ENCODE results near the gene KIZ. TPM values are rescaled to one million over a fixed set of nuclear protein-coding genes. Genes with fewer than 3 reads are reported as not detected.

The KIZ gene
- total RNA-seq, 1 donor from 2014 or later: 15.0 TPM

- Mint-ChIP-seq H3K27me3 (ENCODE audit: low read depth) (peaks cover 100% of the 10 kb centered on the region), H3K4me3 (peak overlapping the region; percentile 85), H3K9me3 (no peaks in the 10 kb centered on the region), H3K36me3 (ENCODE audit: low read depth) (no peaks in the 10 kb centered on the region), H3K4me1 (peaks cover 32% of the 10 kb centered on the region), H3K27ac (ENCODE audit: unreplicated experiment) (no peak overlapping the region)
- no peak for DNase-seq (ENCODE audit: low read depth, low spot score)
- TF ChIP-seq, protein P1, sequence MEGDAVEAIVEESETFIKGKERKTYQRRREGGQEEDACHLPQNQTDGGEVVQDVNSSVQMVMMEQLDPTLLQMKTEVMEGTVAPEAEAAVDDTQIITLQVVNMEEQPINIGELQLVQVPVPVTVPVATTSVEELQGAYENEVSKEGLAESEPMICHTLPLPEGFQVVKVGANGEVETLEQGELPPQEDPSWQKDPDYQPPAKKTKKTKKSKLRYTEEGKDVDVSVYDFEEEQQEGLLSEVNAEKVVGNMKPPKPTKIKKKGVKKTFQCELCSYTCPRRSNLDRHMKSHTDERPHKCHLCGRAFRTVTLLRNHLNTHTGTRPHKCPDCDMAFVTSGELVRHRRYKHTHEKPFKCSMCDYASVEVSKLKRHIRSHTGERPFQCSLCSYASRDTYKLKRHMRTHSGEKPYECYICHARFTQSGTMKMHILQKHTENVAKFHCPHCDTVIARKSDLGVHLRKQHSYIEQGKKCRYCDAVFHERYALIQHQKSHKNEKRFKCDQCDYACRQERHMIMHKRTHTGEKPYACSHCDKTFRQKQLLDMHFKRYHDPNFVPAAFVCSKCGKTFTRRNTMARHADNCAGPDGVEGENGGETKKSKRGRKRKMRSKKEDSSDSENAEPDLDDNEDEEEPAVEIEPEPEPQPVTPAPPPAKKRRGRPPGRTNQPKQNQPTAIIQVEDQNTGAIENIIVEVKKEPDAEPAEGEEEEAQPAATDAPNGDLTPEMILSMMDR (conservative IDR thresholded peaks at IDR 0.05): no peak
Measured at GRCh38 chr20:21101932-21102575, 23.8 kb upstream of the KIZ start.

DNA sequence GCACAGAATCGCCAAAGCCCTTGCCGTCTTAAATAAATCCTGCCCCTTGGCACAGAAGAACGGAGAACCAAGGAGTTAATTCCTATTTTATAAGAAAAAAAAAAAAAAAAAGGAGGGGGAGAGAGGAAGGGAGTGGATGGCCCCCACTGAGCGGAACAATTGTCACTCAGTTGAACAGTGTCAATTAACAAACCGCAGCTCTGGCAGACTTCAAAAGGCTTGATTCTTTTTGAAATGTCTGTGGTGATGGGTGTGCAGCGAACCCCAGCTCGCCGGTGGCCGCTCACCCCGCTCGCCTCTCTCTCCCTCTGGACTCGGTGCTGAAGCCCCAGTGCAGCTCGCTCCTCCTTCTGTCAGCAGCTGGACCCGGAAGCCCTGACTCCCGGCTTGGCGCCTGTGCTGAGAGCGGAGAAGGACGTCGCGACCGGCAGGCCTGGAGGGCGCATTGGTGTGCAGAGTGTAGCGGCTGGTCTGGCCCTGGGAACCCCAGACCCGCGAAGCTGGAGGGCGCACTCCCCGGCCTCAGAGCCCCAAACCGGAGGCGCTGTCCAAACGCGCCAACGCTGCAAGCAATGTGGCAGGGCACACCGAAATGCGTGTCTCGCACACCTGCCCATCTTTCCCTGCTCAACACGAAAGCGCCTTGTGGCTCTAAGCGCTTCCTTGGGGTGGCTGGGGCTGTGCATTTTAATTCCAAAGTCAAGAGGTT, 23.1 kb upstream of the KIZ start:
- peaks cover 100% of the 10 kb centered on the region for H3K27me3 Mint-ChIP-seq (ENCODE audit: low read depth)

GRCh38 chr20:21103582-21104465, 22.1 kb upstream of the KIZ start:
- no peak overlapping the region for H3K27ac Mint-ChIP-seq (ENCODE audit: unreplicated experiment)
- H3K9me3 Mint-ChIP-seq: no peaks in the 10 kb centered on the region
- H3K27me3 Mint-ChIP-seq (ENCODE audit: low read depth): peaks cover 100% of the 10 kb centered on the region
- H3K4me1 Mint-ChIP-seq: peaks cover 32% of the 10 kb centered on the region
- DNase-seq (ENCODE audit: low read depth, low spot score): no peak
- peak overlapping the region; percentile 57 for H3K4me3 Mint-ChIP-seq
- no peaks in the 10 kb centered on the region for H3K36me3 Mint-ChIP-seq (ENCODE audit: low read depth)
- TF ChIP-seq, protein P1 (conservative IDR thresholded peaks at IDR 0.05): no peak

More for the DNA sequence above, 23.1 kb upstream of the KIZ start:
- TF ChIP-seq, protein P1 (conservative IDR thresholded peaks at IDR 0.05): no peak
- no peak overlapping the region for H3K27ac Mint-ChIP-seq (ENCODE audit: unreplicated experiment)
- DNase-seq (ENCODE audit: low read depth, low spot score): no peak
- H3K36me3 Mint-ChIP-seq (ENCODE audit: low read depth): no peaks in the 10 kb centered on the region
- H3K4me3 Mint-ChIP-seq: peak overlapping the region; percentile 85
- H3K9me3 Mint-ChIP-seq: no peaks in the 10 kb centered on the region
- peaks cover 32% of the 10 kb centered on the region for H3K4me1 Mint-ChIP-seq

GRCh38 chr20:21104466-21104761, 21.5 kb upstream of the KIZ start:
- DNase-seq (ENCODE audit: low read depth, low spot score): no peak
- H3K27ac Mint-ChIP-seq (ENCODE audit: unreplicated experiment): no peak overlapping the region
- TF ChIP-seq, protein P1 (conservative IDR thresholded peaks at IDR 0.05): no peak

GRCh38 chr20:21104921-21105320, 21.0 kb upstream of the KIZ start:
- Mint-ChIP-seq H3K36me3 (ENCODE audit: low read depth) (no peaks in the 10 kb centered on the region), H3K27ac (ENCODE audit: unreplicated experiment) (no peak overlapping the region), H3K27me3 (ENCODE audit: low read depth) (peaks cover 100% of the 10 kb centered on the region), H3K4me3 (no peak overlapping the region), H3K4me1 (peaks cover 28% of the 10 kb centered on the region), H3K9me3 (no peaks in the 10 kb centered on the region)
- DNase-seq (ENCODE audit: low read depth, low spot score): no peak
- TF ChIP-seq, protein P1 (conservative IDR thresholded peaks at IDR 0.05): no peak

More at GRCh38 chr20:21104466-21104761, 21.5 kb upstream of the KIZ start:
- H3K4me1 Mint-ChIP-seq: peaks cover 32% of the 10 kb centered on the region
- no peak overlapping the region for H3K4me3 Mint-ChIP-seq
- peaks cover 100% of the 10 kb centered on the region for H3K27me3 Mint-ChIP-seq (ENCODE audit: low read depth)
- no peaks in the 10 kb centered on the region for H3K36me3 Mint-ChIP-seq (ENCODE audit: low read depth)
- no peaks in the 10 kb centered on the region for H3K9me3 Mint-ChIP-seq

All from neural crest cell (in vitro differentiated cells).